GM18951 (cell line): Measurements from ENCODE around the gene WDR27.

Experiments
- POLR2A ChIP-seq: IDR thresholded peaks from 4 replicates; pipeline ENCODE4 v1.6.1; 2011; ENCODE audit warnings: mild to moderate bottlenecking; ENCODE audit not compliant: insufficient read length, insufficient read depth; ENCODE audit errors: extremely low read depth
- in situ Hi-C: fragments of 300-500 bp; cut with MboI; formaldehyde crosslinking; loops from one replicate; pipeline ENCODE4 v1.12.0; 2022; ENCODE audit warnings: low sequenced_read_pairs, mixed read lengths, inconsistent platforms; ENCODE audit not compliant: unreplicated experiment

WDR27 gene

GRCh38 chr6:169583886-169584541, 117.8 kb downstream of the WDR27 start:
- no peak for TF ChIP-seq POLR2A
- in situ Hi-C loops: no loop called here

- in situ Hi-C loops: no loop called here
- no peak for TF ChIP-seq POLR2A
Measured at GRCh38 chr6:169579407-169580111, 122.3 kb downstream of the WDR27 start.

GRCh38 chr6:169577974-169578373, 123.9 kb downstream of the WDR27 start:
- no peak for TF ChIP-seq POLR2A
- in situ Hi-C loops: no loop called here

- no peak for TF ChIP-seq POLR2A
- in situ Hi-C loops: no loop called here
Measured at GRCh38 chr6:169577236-169577635, 124.6 kb downstream of the WDR27 start.

GRCh38 chr6:169575821-169576220, 126.0 kb downstream of the WDR27 start:
- in situ Hi-C loops: no loop called here
- no peak for TF ChIP-seq POLR2A

GRCh38 chr6:169575365-169575764, 126.5 kb downstream of the WDR27 start:
- in situ Hi-C loops: no loop called here
- TF ChIP-seq POLR2A: no peak

- in situ Hi-C loops: no loop called here
- no peak for TF ChIP-seq POLR2A
Measured at GRCh38 chr6:169574420-169574819, 127.4 kb downstream of the WDR27 start.

GRCh38 chr6:169573883-169574282, 127.9 kb downstream of the WDR27 start:
- TF ChIP-seq POLR2A: no peak
- in situ Hi-C loops: no loop called here

GRCh38 chr6:169571123-169571962, 130.5 kb downstream of the WDR27 start:
- in situ Hi-C loops: no loop called here

GRCh38 chr6:169568314-169569087, 133.3 kb downstream of the WDR27 start:
- in situ Hi-C loops: no loop called here

More at GRCh38 chr6:169571123-169571962, 130.5 kb downstream of the WDR27 start:
- no peak for TF ChIP-seq POLR2A

GRCh38 chr6:169567819-169568218, 134.0 kb downstream of the WDR27 start:
- in situ Hi-C loops: no loop called here
- TF ChIP-seq POLR2A: no peak

More at GRCh38 chr6:169568314-169569087, 133.3 kb downstream of the WDR27 start:
- no peak for TF ChIP-seq POLR2A

- TF ChIP-seq POLR2A: no peak
- in situ Hi-C loops: no loop called here
Measured at GRCh38 chr6:169566961-169567750, 134.7 kb downstream of the WDR27 start.

- TF ChIP-seq POLR2A: no peak
- in situ Hi-C loops: no loop called here
Measured at GRCh38 chr6:169566319-169566718, 135.5 kb downstream of the WDR27 start.
